WERI-Rb-1 (cell line): ENCODE data around the gene DEFB110.

ENCODE experiments used
- DNase-seq: peaks from one replicate; pipeline ENCODE4 v3.0.0-alpha.2; 2020
- H3K27ac ChIP-seq: fragments of 250-450 bp; sonication (Bioruptor Pico); 2 replicates; pipeline ENCODE4 v1.5.1; 2020; ENCODE audit warnings: mild to moderate bottlenecking, moderate library complexity
- H3K27me3 ChIP-seq: fragments of 250-450 bp; sonication (Bioruptor Pico); 2 replicates; pipeline ENCODE4 v1.5.1; 2021; ENCODE audit warnings: mild to moderate bottlenecking, low read depth, moderate library complexity; ENCODE audit not compliant: insufficient read depth, severe bottlenecking
- H3K36me3 ChIP-seq: fragments of 250-450 bp; sonication (Bioruptor Pico); 2 replicates; pipeline ENCODE4 v1.5.1; 2020; ENCODE audit warnings: mild to moderate bottlenecking, moderate library complexity
- H3K4me3 ChIP-seq: 2 replicates; pipeline ENCODE4 v1.5.1; 2011; ENCODE audit warnings: low read depth, mild to moderate bottlenecking, control low read depth, low read length
- H3K9me3 ChIP-seq: fragments of 250-450 bp; sonication (Bioruptor Pico); 2 replicates; pipeline ENCODE4 v1.5.1; 2021; ENCODE audit warnings: mild to moderate bottlenecking, moderate library complexity; ENCODE audit not compliant: severe bottlenecking
- TF ChIP-seq, protein P1 (sequence below): IDR thresholded peaks from 2 replicates; pipeline ENCODE4 v1.5.1; 2011; ENCODE audit warnings: low read depth, mild to moderate bottlenecking, control low read depth, inconsistent platforms, low read length

DEFB110 gene

DNA sequence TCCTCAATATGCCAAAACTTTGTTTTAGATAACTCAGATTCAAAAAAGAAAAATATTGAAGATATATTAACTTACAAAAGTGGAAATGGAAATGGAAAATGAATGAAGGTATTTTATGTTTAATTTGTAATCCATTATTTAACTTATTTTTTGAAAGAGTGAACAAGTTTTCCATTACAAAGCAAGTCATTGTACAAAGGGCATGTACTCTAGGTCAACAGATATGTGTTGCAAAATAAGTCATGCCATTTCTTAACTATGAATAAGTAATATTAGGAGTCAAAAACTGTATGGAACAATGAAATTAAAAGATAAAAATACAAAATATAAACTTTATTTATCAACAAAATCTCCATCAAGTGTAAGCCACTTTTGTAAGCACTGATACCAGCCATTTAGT, 26.5 kb downstream of the DEFB110 start:
- Histone ChIP-seq H3K4me3 (no peak overlapping the region), H3K36me3 (no peaks in the 10 kb centered on the region), H3K27ac (no peak overlapping the region), H3K9me3 (no peaks in the 10 kb centered on the region), H3K27me3 (no peaks in the 10 kb centered on the region)
- no peak for DNase-seq
- TF ChIP-seq, protein P1, sequence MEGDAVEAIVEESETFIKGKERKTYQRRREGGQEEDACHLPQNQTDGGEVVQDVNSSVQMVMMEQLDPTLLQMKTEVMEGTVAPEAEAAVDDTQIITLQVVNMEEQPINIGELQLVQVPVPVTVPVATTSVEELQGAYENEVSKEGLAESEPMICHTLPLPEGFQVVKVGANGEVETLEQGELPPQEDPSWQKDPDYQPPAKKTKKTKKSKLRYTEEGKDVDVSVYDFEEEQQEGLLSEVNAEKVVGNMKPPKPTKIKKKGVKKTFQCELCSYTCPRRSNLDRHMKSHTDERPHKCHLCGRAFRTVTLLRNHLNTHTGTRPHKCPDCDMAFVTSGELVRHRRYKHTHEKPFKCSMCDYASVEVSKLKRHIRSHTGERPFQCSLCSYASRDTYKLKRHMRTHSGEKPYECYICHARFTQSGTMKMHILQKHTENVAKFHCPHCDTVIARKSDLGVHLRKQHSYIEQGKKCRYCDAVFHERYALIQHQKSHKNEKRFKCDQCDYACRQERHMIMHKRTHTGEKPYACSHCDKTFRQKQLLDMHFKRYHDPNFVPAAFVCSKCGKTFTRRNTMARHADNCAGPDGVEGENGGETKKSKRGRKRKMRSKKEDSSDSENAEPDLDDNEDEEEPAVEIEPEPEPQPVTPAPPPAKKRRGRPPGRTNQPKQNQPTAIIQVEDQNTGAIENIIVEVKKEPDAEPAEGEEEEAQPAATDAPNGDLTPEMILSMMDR, result no peak

GRCh38 chr6:49988900-49989299, 32.9 kb downstream of the DEFB110 start:
- TF ChIP-seq, protein P1, result no peak
- Histone ChIP-seq H3K4me3 (no peak overlapping the region), H3K27ac (no peak overlapping the region), H3K9me3 (no peaks in the 10 kb centered on the region), H3K36me3 (no peaks in the 10 kb centered on the region), H3K27me3 (no peaks in the 10 kb centered on the region)
- DNase-seq, result no peak

GRCh38 chr6:49987749-49988148, 34.0 kb downstream of the DEFB110 start:
- no peak for DNase-seq
- H3K4me3 ChIP-seq, result no peak overlapping the region
- no peak overlapping the region for H3K27ac ChIP-seq

GRCh38 chr6:49986551-49986950, 35.2 kb downstream of the DEFB110 start:
- Histone ChIP-seq H3K27ac (no peak overlapping the region), H3K9me3 (no peaks in the 10 kb centered on the region), H3K36me3 (no peaks in the 10 kb centered on the region), H3K27me3 (no peaks in the 10 kb centered on the region), H3K4me3 (no peak overlapping the region)
- TF ChIP-seq, protein P1, result no peak
- no peak for DNase-seq

More at GRCh38 chr6:49987749-49988148, 34.0 kb downstream of the DEFB110 start:
- Histone ChIP-seq H3K9me3 (no peaks in the 10 kb centered on the region), H3K36me3 (no peaks in the 10 kb centered on the region), H3K27me3 (no peaks in the 10 kb centered on the region)
- TF ChIP-seq, protein P1, result no peak

- TF ChIP-seq, protein P1, result no peak
- no peak for DNase-seq
Observed at GRCh38 chr6:49982046-49982445, 39.7 kb downstream of the DEFB110 start.

GRCh38 chr6:49980898-49981297, 40.9 kb downstream of the DEFB110 start:
- Histone ChIP-seq H3K9me3 (no peaks in the 10 kb centered on the region), H3K27me3 (no peaks in the 10 kb centered on the region), H3K4me3 (no peak overlapping the region), H3K36me3 (no peaks in the 10 kb centered on the region), H3K27ac (no peak overlapping the region)
- DNase-seq, result no peak
- TF ChIP-seq, protein P1, result no peak

More at GRCh38 chr6:49982046-49982445, 39.7 kb downstream of the DEFB110 start:
- Histone ChIP-seq H3K27me3 (no peaks in the 10 kb centered on the region), H3K36me3 (no peaks in the 10 kb centered on the region), H3K27ac (no peak overlapping the region), H3K9me3 (no peaks in the 10 kb centered on the region), H3K4me3 (no peak overlapping the region)
